ENCODE data around the gene SYNM. TPM values are rescaled to one million over a fixed set of nuclear protein-coding genes. Genes with fewer than 3 reads are reported as not detected.
"Not testable (repeated sequence)": the region's sequence is repeated elsewhere in the genome, so short reads cannot be mapped to it uniquely, and the experiment has no call there.

Gene SYNM
- total RNA-seq, 2 experiments from 2014 or later, result 0.12 to 0.14 TPM

GRCh38 chr15:99110581-99111320, 5.9 kb downstream of the SYNM start:
- DNase-seq, result no peak
- peaks cover 31% of the 10 kb centered on the region for H3K27me3 Mint-ChIP-seq
- H3K36me3 Mint-ChIP-seq, result no peaks in the 10 kb centered on the region
- H3K27ac Mint-ChIP-seq, result no peak overlapping the region
- peaks cover 3% of the 10 kb centered on the region for H3K4me1 Mint-ChIP-seq
- no peaks in the 10 kb centered on the region for H3K9me3 Mint-ChIP-seq
- H3K4me3 Mint-ChIP-seq, result no peak overlapping the region

- peaks cover 24% of the 10 kb centered on the region for H3K27me3 Mint-ChIP-seq
- not testable (repeated sequence) for H3K4me3 Mint-ChIP-seq, H3K4me1 Mint-ChIP-seq, H3K27ac Mint-ChIP-seq, DNase-seq, H3K9me3 Mint-ChIP-seq, H3K36me3 Mint-ChIP-seq
These were observed 6.8 kb downstream of the SYNM start for GRCh38 chr15:99111641-99112040.

GRCh38 chr15:99113547-99114271, 8.8 kb downstream of the SYNM start:
- Mint-ChIP-seq H3K9me3 (no peaks in the 10 kb centered on the region), H3K4me3 (no peak overlapping the region), H3K27ac (no peak overlapping the region), H3K36me3 (no peaks in the 10 kb centered on the region), H3K27me3 (peaks cover 7% of the 10 kb centered on the region), H3K4me1 (peaks cover 3% of the 10 kb centered on the region)
- no peak for DNase-seq

GRCh38 chr15:99114511-99115299, 9.8 kb downstream of the SYNM start:
- DNase-seq, result no peak
- Mint-ChIP-seq H3K27ac (no peak overlapping the region), H3K27me3 (peaks cover 3% of the 10 kb centered on the region), H3K36me3 (no peaks in the 10 kb centered on the region), H3K4me1 (peaks cover 3% of the 10 kb centered on the region), H3K4me3 (no peak overlapping the region), H3K9me3 (no peaks in the 10 kb centered on the region)

GRCh38 chr15:99115300-99116215, 10.7 kb downstream of the SYNM start:
- Mint-ChIP-seq H3K36me3 (no peaks in the 10 kb centered on the region), H3K9me3 (no peaks in the 10 kb centered on the region), H3K27ac (no peak overlapping the region), H3K4me1 (peaks cover 3% of the 10 kb centered on the region), H3K27me3 (no peaks in the 10 kb centered on the region), H3K4me3 (no peak overlapping the region)
- DNase-seq, result no peak

- Mint-ChIP-seq H3K4me3 (no peak overlapping the region), H3K27me3 (no peaks in the 10 kb centered on the region), H3K4me1 (no peaks in the 10 kb centered on the region), H3K9me3 (no peaks in the 10 kb centered on the region), H3K36me3 (no peaks in the 10 kb centered on the region), H3K27ac (no peak overlapping the region)
- DNase-seq, result no peak
These were observed 12.2 kb downstream of the SYNM start for GRCh38 chr15:99117111-99117510.

GRCh38 chr15:99117563-99118257, 12.8 kb downstream of the SYNM start:
- Mint-ChIP-seq H3K9me3 (no peaks in the 10 kb centered on the region), H3K4me3 (no peak overlapping the region), H3K36me3 (no peaks in the 10 kb centered on the region), H3K4me1 (no peaks in the 10 kb centered on the region), H3K27me3 (no peaks in the 10 kb centered on the region), H3K27ac (no peak overlapping the region)
- DNase-seq, result no peak

- H3K27me3 Mint-ChIP-seq, result no peaks in the 10 kb centered on the region
- H3K36me3 Mint-ChIP-seq, result no peaks in the 10 kb centered on the region
- no peaks in the 10 kb centered on the region for H3K9me3 Mint-ChIP-seq
- no peaks in the 10 kb centered on the region for H3K4me1 Mint-ChIP-seq
- no peak for DNase-seq
- H3K4me3 Mint-ChIP-seq, result no peak overlapping the region
- no peak overlapping the region for H3K27ac Mint-ChIP-seq
These were observed 13.4 kb downstream of the SYNM start for GRCh38 chr15:99118258-99118632.

GRCh38 chr15:99118801-99119546, 14.1 kb downstream of the SYNM start:
- Mint-ChIP-seq H3K36me3 (no peaks in the 10 kb centered on the region), H3K9me3 (no peaks in the 10 kb centered on the region), H3K4me1 (no peaks in the 10 kb centered on the region)

GRCh38 chr15:99120050-99120777, 15.3 kb downstream of the SYNM start:
- no peak for DNase-seq
- Mint-ChIP-seq H3K36me3 (no peaks in the 10 kb centered on the region), H3K27me3 (no peaks in the 10 kb centered on the region), H3K9me3 (no peaks in the 10 kb centered on the region), H3K4me1 (no peaks in the 10 kb centered on the region), H3K27ac (no peak overlapping the region), H3K4me3 (no peak overlapping the region)

More at GRCh38 chr15:99118801-99119546, 14.1 kb downstream of the SYNM start:
- Mint-ChIP-seq H3K4me3 (no peak overlapping the region), H3K27me3 (no peaks in the 10 kb centered on the region), H3K27ac (no peak overlapping the region)
- no peak for DNase-seq

GRCh38 chr15:99121207-99121606, 16.3 kb downstream of the SYNM start:
- Mint-ChIP-seq H3K9me3 (no peaks in the 10 kb centered on the region), H3K4me3 (no peak overlapping the region), H3K27ac (no peak overlapping the region), H3K27me3 (no peaks in the 10 kb centered on the region), H3K36me3 (no peaks in the 10 kb centered on the region), H3K4me1 (no peaks in the 10 kb centered on the region)
- no peak for DNase-seq

GRCh38 chr15:99121691-99122410, 17.0 kb downstream of the SYNM start:
- H3K36me3 Mint-ChIP-seq, result no peaks in the 10 kb centered on the region
- H3K9me3 Mint-ChIP-seq, result no peaks in the 10 kb centered on the region
- H3K27ac Mint-ChIP-seq, result no peak overlapping the region
- H3K27me3 Mint-ChIP-seq, result no peaks in the 10 kb centered on the region
- no peak overlapping the region for H3K4me3 Mint-ChIP-seq
- H3K4me1 Mint-ChIP-seq, result no peaks in the 10 kb centered on the region
- DNase-seq, result no peak

All from activated naive CD8-positive, alpha-beta T cell treated with anti-CD3 and anti-CD28 coated beads for 36 hours (primary cell).